Measurements from ENCODE around the gene C2. TPM values are rescaled to one million over a fixed set of nuclear protein-coding genes. Genes with fewer than 3 reads are reported as not detected.

C2 gene
- 0.90 and 26.7 TPM in 2 replicates for total RNA-seq (ENCODE audit: low replicate concordance)

DNA sequence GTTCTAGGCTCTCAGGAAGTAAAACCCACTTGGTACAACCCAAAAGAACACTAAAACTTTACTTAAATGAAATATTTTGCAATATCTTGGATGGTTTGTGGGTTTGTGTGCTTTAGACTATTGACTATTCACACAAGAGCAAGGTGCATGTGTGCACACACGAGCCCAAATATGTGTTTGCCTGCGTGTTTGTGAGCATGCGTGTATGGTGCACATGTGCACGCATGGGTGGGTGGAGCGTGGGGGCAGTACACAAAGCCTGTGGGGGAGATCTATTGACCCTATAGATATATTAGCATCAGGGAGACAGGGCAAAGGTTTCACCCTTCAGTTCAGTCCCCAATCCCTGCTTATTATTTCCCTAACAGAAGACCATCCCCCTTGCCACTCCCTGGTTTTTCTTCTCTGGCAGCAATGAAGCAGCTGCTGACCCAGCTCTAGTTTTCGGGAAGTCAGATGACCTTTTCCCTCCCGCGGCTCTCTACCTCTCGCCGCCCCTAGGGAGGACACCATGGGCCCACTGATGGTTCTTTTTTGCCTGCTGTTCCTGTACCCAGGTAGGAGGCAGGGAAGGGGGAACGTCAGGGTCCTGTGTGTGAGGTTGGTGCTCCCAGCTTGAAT, at the start of gene C2:
C2 (plus strand) TSS at position 476 of the 621 bp plus-strand sequence; CDS start at position 512, 36 bp downstream.

DNA sequence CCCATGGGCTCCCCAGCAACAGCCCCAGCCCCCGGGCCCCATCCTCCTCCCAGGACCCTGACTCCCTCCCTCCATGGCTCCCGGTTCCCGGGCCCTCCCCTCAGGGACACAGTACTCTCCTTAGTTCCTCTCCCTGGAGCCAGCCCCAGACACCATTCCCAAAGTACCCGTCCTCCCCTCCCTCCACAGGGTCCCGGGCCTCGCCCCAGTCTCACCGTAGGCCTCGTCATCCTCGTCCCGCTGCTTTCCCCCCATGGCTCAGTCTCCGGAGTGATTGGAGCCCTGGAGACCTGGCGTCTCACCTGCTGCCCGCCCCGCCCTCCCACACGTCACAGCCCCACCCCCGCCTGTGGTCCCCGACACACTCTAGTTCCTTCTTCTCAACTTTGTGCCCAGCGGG, 48.8 kb upstream of the C2 start, which contains the start of gene SLC44A4:
SLC44A4 (minus strand) TSS at position 272 of the 400 bp plus-strand sequence; CDS start at position 255, 17 bp downstream.

DNA sequence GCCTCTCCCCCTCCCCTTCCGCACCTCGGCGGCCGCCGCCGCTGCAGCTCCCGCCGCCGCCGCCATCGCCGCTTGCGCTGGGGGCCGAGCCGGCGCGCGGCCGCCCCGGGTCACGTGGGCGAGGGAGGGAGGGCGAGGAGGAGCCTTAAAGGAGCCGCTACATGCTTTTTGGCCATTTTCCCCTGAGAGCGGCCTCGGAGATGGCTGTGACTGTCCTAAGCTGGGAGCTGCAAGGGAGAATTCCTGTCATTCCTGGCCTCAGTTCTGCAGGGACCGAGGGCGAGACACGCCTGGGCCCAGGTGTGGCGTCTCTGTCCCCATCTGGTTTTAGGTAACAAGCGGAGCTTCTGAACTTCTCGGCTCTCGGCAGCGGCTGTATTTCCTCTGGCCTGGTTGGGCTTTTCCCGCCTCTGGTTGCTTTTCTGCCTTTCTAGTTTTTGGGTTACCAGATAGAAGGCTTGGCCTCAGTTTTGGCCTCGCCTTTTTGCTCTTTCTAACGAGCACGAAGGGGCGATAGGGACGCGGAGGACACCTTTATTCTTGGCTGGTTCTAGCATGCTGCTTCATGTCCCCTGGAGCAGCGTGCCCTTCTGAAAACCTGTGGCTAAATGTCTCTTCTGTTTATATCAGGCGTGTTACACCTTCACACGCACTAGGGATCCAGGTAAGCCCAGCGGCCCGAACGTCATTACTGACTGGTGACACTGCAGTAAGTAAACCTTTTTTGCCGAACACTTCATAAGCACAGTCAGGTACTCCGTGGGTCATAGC, 29.7 kb upstream of the C2 start, which contains the start of gene EHMT2:
EHMT2 (minus strand) TSS at position 87 of the 771 bp plus-strand sequence; CDS start at position 66, 21 bp downstream.

DNA sequence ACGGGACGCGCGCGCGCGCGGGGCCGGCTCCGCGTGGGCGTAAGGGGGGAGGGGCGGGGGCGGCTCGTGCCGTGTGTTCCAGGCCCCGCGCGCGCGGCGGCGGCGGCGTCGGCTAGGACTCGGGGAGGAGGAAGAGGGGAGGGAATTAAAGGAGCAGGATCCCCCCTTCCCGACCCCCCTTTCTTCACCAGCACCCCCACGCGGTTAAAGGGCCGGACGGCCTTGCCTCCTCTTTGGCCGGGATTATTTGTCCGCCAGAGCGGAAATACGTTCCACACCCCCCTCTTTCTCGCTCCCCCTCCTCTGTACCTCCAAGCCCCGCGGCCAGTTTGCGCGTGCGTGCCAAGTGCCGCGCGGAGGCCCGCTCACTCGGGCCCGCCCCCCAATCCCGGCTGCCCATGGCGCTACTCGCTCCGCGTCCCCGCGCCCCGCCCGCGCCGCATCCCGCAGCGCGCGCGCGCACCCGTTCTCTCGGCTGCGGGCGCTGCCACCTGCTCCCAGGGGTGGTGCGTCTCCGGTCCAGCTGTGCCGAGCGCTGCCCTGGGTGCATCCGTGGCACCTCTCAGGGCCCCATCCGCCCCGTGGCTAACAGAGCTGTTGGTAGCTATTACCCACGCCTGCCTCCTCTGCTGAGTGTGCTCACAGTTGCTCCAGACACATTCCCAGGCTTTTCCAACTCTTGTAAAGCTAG, 25.4 kb upstream of the C2 start, which contains the start of gene ZBTB12:
ZBTB12 (minus strand) TSS at position 134 of the 691 bp plus-strand sequence. CDS start 781 bp downstream, outside the sequence.

DNA sequence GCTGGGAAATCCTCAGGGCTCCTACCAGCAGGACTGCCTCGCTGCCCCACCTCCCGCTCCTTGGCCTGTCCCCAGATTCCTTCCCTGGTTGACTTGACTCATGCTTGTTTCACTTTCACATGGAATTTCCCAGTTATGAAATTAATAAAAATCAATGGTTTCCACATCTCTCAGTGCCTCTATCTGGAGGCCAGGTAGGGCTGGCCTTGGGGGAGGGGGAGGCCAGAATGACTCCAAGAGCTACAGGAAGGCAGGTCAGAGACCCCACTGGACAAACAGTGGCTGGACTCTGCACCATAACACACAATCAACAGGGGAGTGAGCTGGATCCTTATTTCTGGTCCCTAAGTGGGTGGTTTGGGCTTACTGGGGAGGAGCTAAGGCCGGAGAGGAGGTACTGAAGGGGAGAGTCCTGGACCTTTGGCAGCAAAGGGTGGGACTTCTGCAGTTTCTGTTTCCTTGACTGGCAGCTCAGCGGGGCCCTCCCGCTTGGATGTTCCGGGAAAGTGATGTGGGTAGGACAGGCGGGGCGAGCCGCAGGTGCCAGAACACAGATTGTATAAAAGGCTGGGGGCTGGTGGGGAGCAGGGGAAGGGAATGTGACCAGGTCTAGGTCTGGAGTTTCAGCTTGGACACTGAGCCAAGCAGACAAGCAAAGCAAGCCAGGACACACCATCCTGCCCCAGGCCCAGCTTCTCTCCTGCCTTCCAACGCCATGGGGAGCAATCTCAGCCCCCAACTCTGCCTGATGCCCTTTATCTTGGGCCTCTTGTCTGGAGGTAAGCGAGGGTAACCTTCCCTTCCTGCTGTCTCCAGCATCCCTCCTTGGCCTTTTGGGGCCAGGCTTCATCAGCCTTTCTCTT, 18.2 kb downstream of the C2 start, which contains the start of gene CFB:
CFB (plus strand) TSS at position 589 of the 863 bp plus-strand sequence; CDS start at position 716, 127 bp downstream.

DNA sequence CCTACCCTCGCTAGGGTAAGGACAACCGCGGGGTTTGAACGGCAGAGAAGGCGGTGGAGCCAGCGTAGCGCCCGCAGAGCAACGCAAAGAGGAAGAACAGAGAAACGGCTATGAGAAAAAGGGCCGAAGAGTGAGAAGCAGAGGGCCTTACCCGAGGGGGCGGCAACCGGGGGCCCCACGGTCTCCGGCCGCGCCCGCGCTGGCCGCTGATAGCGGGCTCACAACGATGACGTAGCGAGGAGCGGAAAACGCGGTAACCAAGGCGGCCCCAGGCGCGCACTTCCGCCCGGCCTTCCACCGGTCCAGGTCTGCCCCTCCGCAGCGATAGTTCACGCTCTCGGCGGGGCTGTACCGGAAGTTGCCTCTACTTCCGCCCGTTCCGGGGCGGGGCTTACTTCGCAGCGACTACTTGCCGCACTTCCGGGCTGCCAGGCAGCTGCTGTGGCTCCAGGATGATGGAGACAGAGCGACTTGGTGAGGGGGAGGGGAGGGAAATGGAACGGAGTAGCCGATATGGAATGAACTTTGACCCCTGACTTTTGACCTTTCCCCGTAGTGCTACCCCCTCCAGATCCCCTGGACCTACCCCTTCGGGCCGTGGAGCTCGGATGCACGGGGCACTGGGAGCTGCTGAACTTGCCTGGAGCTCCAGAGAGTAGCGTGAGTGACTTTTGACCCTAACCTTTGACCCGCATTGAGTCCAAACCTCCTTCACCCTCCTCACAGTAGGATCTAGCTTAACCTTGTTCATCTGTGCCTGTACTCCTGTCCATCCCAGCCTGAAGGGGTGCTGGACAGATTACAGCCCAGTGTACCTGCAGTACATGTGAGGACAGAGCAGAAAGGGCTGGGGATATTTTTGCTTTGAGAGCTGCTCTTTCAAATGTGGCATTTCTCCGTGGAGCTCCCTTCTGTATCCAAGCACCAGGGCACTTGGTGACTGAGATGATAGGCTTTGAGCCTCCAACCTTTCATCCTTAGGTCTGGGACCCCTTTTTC, 31.5 kb downstream of the C2 start, which contains the start of the genes NELFE and SKIC2:
NELFE (minus strand) TSS at position 231 of the 999 bp plus-strand sequence. CDS start 525 bp downstream, outside the sequence.
SKIC2 (plus strand) TSS at position 435 of the 999 bp plus-strand sequence; CDS start at position 453, 18 bp downstream.

DNA sequence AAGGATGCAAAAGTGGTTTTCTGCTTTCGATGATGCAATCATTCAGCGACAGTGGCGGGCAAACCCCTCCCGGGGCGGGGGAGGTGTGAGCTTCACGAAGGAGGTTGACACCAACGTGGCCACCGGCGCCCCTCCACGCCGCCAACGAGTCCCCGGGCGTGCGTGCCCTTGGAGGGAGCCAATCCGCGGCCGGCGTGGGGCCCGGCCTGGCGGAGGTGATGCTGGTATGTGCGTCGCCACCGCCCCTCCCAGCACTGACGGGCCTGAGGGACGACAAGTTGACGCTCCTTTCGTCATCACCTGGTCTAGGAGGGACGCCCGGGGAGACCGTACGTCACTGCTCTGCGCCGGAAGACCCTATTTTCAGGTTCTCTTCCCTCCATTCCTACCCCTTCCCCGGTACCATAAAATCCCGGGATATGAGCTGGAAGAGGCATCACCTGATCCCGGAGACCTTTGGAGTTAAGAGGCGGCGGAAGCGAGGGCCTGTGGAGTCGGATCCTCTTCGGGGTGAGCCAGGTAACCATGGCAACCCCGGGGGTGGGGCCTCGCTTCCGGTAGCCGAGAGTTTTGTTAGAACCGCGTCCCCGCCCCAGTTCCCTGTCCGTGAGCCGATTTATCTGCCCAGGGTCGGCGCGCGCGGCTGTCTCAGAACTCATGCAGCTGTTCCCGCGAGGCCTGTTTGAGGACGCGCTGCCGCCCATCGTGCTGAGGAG, 44.6 kb downstream of the C2 start, which contains the start of gene DXO:
DXO (minus strand) TSS at position 146 of the 716 bp plus-strand sequence. CDS start 463 bp downstream, outside the sequence.

DNA sequence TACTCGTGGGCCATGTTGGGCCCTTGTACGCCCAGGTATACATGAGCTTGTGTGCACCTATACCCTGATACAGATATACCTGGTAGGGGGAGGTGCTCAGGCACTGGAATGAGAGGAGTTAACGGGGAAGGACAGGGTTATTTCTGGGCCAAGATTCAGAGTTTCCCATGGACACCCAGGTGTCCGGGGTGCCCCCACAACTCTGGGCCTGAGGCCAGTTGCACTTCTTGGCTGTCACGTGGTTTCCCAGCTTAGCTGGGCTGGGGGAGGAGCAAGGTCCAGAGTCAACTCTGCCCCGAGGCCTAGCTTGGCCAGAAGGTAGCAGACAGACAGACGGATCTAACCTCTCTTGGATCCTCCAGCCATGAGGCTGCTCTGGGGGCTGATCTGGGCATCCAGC, 54.2 kb downstream of the C2 start, which contains the start of gene C4A:
C4A (plus strand) TSS at position 314 of the 400 bp plus-strand sequence; CDS start at position 365, 51 bp downstream.

Other genes with a start within 250 kb of the C2 start
- gene LY6G5C, start 246.7 kb upstream of the C2 start, total RNA-seq (ENCODE audit: low replicate concordance): 0.15 TPM in 1 of 2 replicates, not detected in the other
- 51.3 and 104 TPM in 2 replicates for gene ABHD16A, start 224.4 kb upstream of the C2 start, total RNA-seq (ENCODE audit: low replicate concordance)
- gene LY6G6F, start 220.9 kb upstream of the C2 start, total RNA-seq (ENCODE audit: low replicate concordance): not detected in 2 replicates
- gene LY6G6D, start 212.4 kb upstream of the C2 start, total RNA-seq (ENCODE audit: low replicate concordance): not detected in 2 replicates
- gene LY6G6C, start 206.0 kb upstream of the C2 start, total RNA-seq (ENCODE audit: low replicate concordance): not detected in 2 replicates
- gene MPIG6B, start 204.3 kb upstream of the C2 start, total RNA-seq (ENCODE audit: low replicate concordance): not detected in 2 replicates
- gene DDAH2, start 198.4 kb upstream of the C2 start, total RNA-seq (ENCODE audit: low replicate concordance): 108 and 116 TPM in 2 replicates
- 395 and 679 TPM in 2 replicates for gene CLIC1, start 191.2 kb upstream of the C2 start, total RNA-seq (ENCODE audit: low replicate concordance)
- gene MSH5, start 187.7 kb upstream of the C2 start, total RNA-seq (ENCODE audit: low replicate concordance): 2.5 and 4.0 TPM in 2 replicates
- 0.53 and 0.70 TPM in 2 replicates for gene SAPCD1, start 165.1 kb upstream of the C2 start, total RNA-seq (ENCODE audit: low replicate concordance)
- 0.15 and 0.23 TPM in 2 replicates for gene VWA7, start 150.4 kb upstream of the C2 start, total RNA-seq (ENCODE audit: low replicate concordance)
- gene VARS1, start 132.0 kb upstream of the C2 start, total RNA-seq (ENCODE audit: low replicate concordance): 37.9 and 59.7 TPM in 2 replicates
- gene LSM2, start 120.8 kb upstream of the C2 start, total RNA-seq (ENCODE audit: low replicate concordance): 24.6 and 27.8 TPM in 2 replicates
- gene HSPA1L, start 112.4 kb upstream of the C2 start, total RNA-seq (ENCODE audit: low replicate concordance): 0.98 and 4.1 TPM in 2 replicates
- 47.1 and 396 TPM in 2 replicates for gene HSPA1A, start 112.2 kb upstream of the C2 start, total RNA-seq (ENCODE audit: low replicate concordance)
- gene HSPA1B, start 100.0 kb upstream of the C2 start, total RNA-seq (ENCODE audit: low replicate concordance): 66.7 and 494 TPM in 2 replicates
- gene NEU1, start 64.9 kb upstream of the C2 start, total RNA-seq (ENCODE audit: low replicate concordance): 54.9 and 72.8 TPM in 2 replicates
- gene SLC44A4, start 48.7 kb upstream of the C2 start, total RNA-seq (ENCODE audit: low replicate concordance): not detected in 2 replicates
- gene EHMT2, start 30.0 kb upstream of the C2 start, total RNA-seq (ENCODE audit: low replicate concordance): 41.5 and 175 TPM in 2 replicates
- gene ZBTB12, start 25.6 kb upstream of the C2 start, total RNA-seq (ENCODE audit: low replicate concordance): 6.2 and 12.4 TPM in 2 replicates
- gene CFB, start 18.4 kb downstream of the C2 start, total RNA-seq (ENCODE audit: low replicate concordance): 15.0 and 108 TPM in 2 replicates
- 77.8 and 109 TPM in 2 replicates for gene NELFE, start 31.3 kb downstream of the C2 start, total RNA-seq (ENCODE audit: low replicate concordance)
- gene SKIC2, start 31.5 kb downstream of the C2 start, total RNA-seq (ENCODE audit: low replicate concordance): 48.6 and 68.8 TPM in 2 replicates
- gene DXO, start 44.4 kb downstream of the C2 start, total RNA-seq (ENCODE audit: low replicate concordance): 6.9 and 12.9 TPM in 2 replicates
- 3.7 and 23.1 TPM in 2 replicates for gene C4A, start 54.3 kb downstream of the C2 start, total RNA-seq (ENCODE audit: low replicate concordance)
- gene C4B, start 87.1 kb downstream of the C2 start, total RNA-seq (ENCODE audit: low replicate concordance): 3.2 and 24.0 TPM in 2 replicates
- gene CYP21A2, start 110.7 kb downstream of the C2 start, total RNA-seq (ENCODE audit: low replicate concordance): 0.08 TPM in 1 of 2 replicates, not detected in the other
- 1.1 and 55.9 TPM in 2 replicates for gene TNXB, start 181.6 kb downstream of the C2 start, total RNA-seq (ENCODE audit: low replicate concordance)
- gene ATF6B, start 200.5 kb downstream of the C2 start, total RNA-seq (ENCODE audit: low replicate concordance): 8.6 and 11.2 TPM in 2 replicates
- gene FKBPL, start 202.6 kb downstream of the C2 start, total RNA-seq (ENCODE audit: low replicate concordance): 5.1 TPM in 2 replicates
- 0.08 and 0.12 TPM in 2 replicates for gene PRRT1, start 224.2 kb downstream of the C2 start, total RNA-seq (ENCODE audit: low replicate concordance)
- gene PPT2, start 226.4 kb downstream of the C2 start, total RNA-seq (ENCODE audit: low replicate concordance): 16.5 and 38.4 TPM in 2 replicates
- gene EGFL8, start 236.9 kb downstream of the C2 start, total RNA-seq (ENCODE audit: low replicate concordance): 0.75 and 3.5 TPM in 2 replicates
- gene AGPAT1, start 248.4 kb downstream of the C2 start, total RNA-seq (ENCODE audit: low replicate concordance): 16.8 and 18.8 TPM in 2 replicates

Measured in smooth muscle cell of the coronary artery (primary cell).